Endodermal cell (in vitro differentiated cells): ENCODE data around the gene RSBN1L. TPM values are rescaled to one million over a fixed set of nuclear protein-coding genes. Genes with fewer than 3 reads are reported as not detected.

Source experiments
- DNase-seq: peaks from one replicate; pipeline ENCODE4 v3.0.0-alpha.2; 2017
- H3K27ac ChIP-seq: 2 replicates; pipeline ENCODE4 v1.5.1; 2013; ENCODE audit warnings: mild to moderate bottlenecking, low read depth, low read length, moderate library complexity
- H3K27me3 ChIP-seq: 2 replicates; pipeline ENCODE4 v1.6.1; 2013; ENCODE audit warnings: mild to moderate bottlenecking, low read length, moderate library complexity; ENCODE audit not compliant: insufficient read depth, control insufficient read depth, poor library complexity, severe bottlenecking
- H3K36me3 ChIP-seq: 2 replicates; pipeline ENCODE4 v1.7.0; 2013; ENCODE audit warnings: mild to moderate bottlenecking, low read length, moderate library complexity; ENCODE audit not compliant: control insufficient read depth, insufficient read depth
- H3K4me1 ChIP-seq: one replicate; pipeline ENCODE4 v1.7.0; 2013; ENCODE audit warnings: low read length; ENCODE audit not compliant: control insufficient read depth, insufficient read depth
- H3K4me3 ChIP-seq: 2 replicates; pipeline ENCODE4 v1.5.1; 2013; ENCODE audit warnings: mild to moderate bottlenecking, low read length, moderate library complexity
- H3K9ac ChIP-seq: 2 replicates; pipeline ENCODE4 v1.6.1; 2013; ENCODE audit warnings: mild to moderate bottlenecking, low read length, moderate library complexity; ENCODE audit not compliant: poor library complexity, severe bottlenecking; ENCODE audit errors: extremely low read depth
- H3K9me3 ChIP-seq: 2 replicates; pipeline ENCODE4 v1.6.1; 2013; ENCODE audit warnings: mild to moderate bottlenecking, low read length, moderate library complexity; ENCODE audit not compliant: control insufficient read depth
- H3K27ac Mint-ChIP-seq: 2 replicates; pipeline ENCODE4 v1.8.0; 2020; ENCODE audit warnings: mixed read lengths
- H3K27me3 Mint-ChIP-seq: 2 replicates; pipeline ENCODE4 v1.8.0; 2021; ENCODE audit warnings: mild to moderate bottlenecking, mixed read lengths; ENCODE audit not compliant: insufficient read depth
- H3K36me3 Mint-ChIP-seq: 2 replicates; pipeline ENCODE4 v1.8.0; 2020; ENCODE audit warnings: low read depth, mixed read lengths
- H3K4me1 Mint-ChIP-seq: 2 replicates; pipeline ENCODE4 v1.8.0; 2020; ENCODE audit warnings: mixed read lengths
- H3K4me3 Mint-ChIP-seq: 2 replicates; pipeline ENCODE4 v1.8.0; 2020; ENCODE audit warnings: mild to moderate bottlenecking, moderate library complexity, mixed read lengths
- H3K9me3 Mint-ChIP-seq: 2 replicates; pipeline ENCODE4 v1.8.0; 2020; ENCODE audit warnings: mild to moderate bottlenecking, mixed read lengths
- CTCF ChIP-seq: fragments of 200-600 bp; sonication (generic); conservative IDR thresholded peaks from 2 replicates; pipeline ENCODE4 v1.5.0; 2021; ENCODE audit warnings: antibody characterized with exemption, mild to moderate bottlenecking
- WGBS, 2 experiments: methylation state at CpG; one replicate each; pipeline versions ENCODE4 v1.1.5 to v1.1.7; 2013; ENCODE audit warnings: missing lambda C conversion rate in 2 of 2, mixed read lengths in 1 of 2; ENCODE audit not compliant: insufficient coverage in 1 of 2, insufficient read length in 1 of 2; 5-methylcytosine and 5-hydroxymethylcytosine counted together
- total RNA-seq, 2 donors: library from RNA; stranded (reverse); fragmentation: NEBNext Ultra II Directional in 1 of 2; extraction: Animal tissue kit (Norgen Biotek cat#: 25700) in 1 of 2; gene quantifications; 2 replicates in 1 of 2; 3 replicates in 1 of 2; pipeline ENCODE4 v1.2.1, GENCODE V29; 2021

Gene RSBN1L
- total RNA-seq, 2 donors from 2014 or later, result 17.6 to 19.9 TPM

DNA sequence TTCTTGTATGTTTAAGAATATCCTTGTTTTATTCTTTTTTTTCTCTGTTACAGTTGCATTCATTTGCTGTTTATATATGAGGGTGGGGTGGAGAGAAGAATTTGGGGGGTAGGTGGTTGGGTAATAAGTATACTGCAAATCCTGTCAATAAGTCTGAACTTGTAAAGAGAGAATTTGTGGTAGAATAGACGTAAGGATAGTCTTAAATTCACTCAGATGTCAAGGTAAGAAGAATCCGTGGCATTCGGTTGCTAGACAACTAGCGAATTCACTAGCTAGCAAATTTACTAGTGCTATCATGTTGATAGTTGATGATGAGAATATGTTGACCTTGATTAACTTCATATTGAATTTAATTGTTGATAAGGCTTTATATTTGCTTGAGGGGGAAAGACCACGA, 40.7 kb downstream of the RSBN1L start:
- Histone ChIP-seq H3K9me3 (no peaks in the 10 kb centered on the region), H3K27me3 (no peaks in the 10 kb centered on the region), H3K4me1 (no peaks in the 10 kb centered on the region), H3K27ac (no peak overlapping the region), H3K4me3 (no peak overlapping the region), H3K36me3 (peaks cover 17% of the 10 kb centered on the region), H3K9ac (no peak overlapping the region)
- no peak overlapping the region for H3K27ac Mint-ChIP-seq
- no peak for DNase-seq
- 95 to 99% methylated on average over 4 to 5 of the region's 5 CpGs for WGBS, 2 experiments
- H3K4me3 Mint-ChIP-seq, result no peak overlapping the region
- H3K9me3 Mint-ChIP-seq, result no peaks in the 10 kb centered on the region
- TF ChIP-seq CTCF, result no peak
- H3K4me1 Mint-ChIP-seq, result peaks cover 5% of the 10 kb centered on the region
- peaks cover 19% of the 10 kb centered on the region for H3K36me3 Mint-ChIP-seq
- no peaks in the 10 kb centered on the region for H3K27me3 Mint-ChIP-seq

- 94 to 97% methylated on average over 1 of the region's 1 CpG for WGBS, 2 experiments
Observed at GRCh38 chr7:77738382-77738781, 42.1 kb downstream of the RSBN1L start.

DNA sequence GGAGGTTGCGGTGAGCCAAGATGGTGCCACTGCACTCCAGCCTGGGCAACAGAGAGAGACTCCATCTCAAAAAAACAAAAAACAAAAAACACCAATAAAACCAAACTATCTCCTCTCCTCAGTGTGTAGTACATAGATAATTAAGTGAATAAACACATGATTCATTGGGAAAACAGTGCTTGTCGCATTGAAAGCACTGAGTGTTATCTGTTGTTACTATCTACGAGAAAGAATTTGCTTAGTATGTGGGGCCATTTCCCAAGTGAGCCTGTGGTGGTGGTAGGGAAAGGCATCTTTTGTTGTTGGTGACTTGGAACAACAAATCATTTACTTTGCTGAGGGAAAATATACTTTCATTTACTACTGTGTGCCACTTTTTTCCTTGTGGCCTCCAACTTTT, 42.6 kb downstream of the RSBN1L start:
- no peak for TF ChIP-seq CTCF
- H3K4me3 Mint-ChIP-seq, result no peak overlapping the region

More at GRCh38 chr7:77738382-77738781, 42.1 kb downstream of the RSBN1L start:
- peaks cover 17% of the 10 kb centered on the region for H3K36me3 ChIP-seq
- no peaks in the 10 kb centered on the region for H3K27me3 ChIP-seq
- no peak for TF ChIP-seq CTCF
- H3K9me3 ChIP-seq, result no peaks in the 10 kb centered on the region
- Mint-ChIP-seq H3K4me3 (no peak overlapping the region), H3K27me3 (no peaks in the 10 kb centered on the region), H3K36me3 (peaks cover 26% of the 10 kb centered on the region), H3K27ac (no peak overlapping the region), H3K9me3 (no peaks in the 10 kb centered on the region), H3K4me1 (peaks cover 5% of the 10 kb centered on the region)
- no peaks in the 10 kb centered on the region for H3K4me1 ChIP-seq
- H3K27ac ChIP-seq, result no peak overlapping the region
- H3K9ac ChIP-seq, result no peak overlapping the region
- H3K4me3 ChIP-seq, result no peak overlapping the region
- no peak for DNase-seq

More for the DNA sequence above, 42.6 kb downstream of the RSBN1L start:
- Histone ChIP-seq H3K27ac (no peak overlapping the region), H3K9ac (no peak overlapping the region), H3K9me3 (no peaks in the 10 kb centered on the region), H3K4me3 (no peak overlapping the region), H3K27me3 (no peaks in the 10 kb centered on the region), H3K36me3 (peaks cover 21% of the 10 kb centered on the region), H3K4me1 (no peaks in the 10 kb centered on the region)
- Mint-ChIP-seq H3K9me3 (no peaks in the 10 kb centered on the region), H3K36me3 (peaks cover 30% of the 10 kb centered on the region), H3K27me3 (no peaks in the 10 kb centered on the region), H3K27ac (peak overlapping the region; percentile 50), H3K4me1 (peaks cover 5% of the 10 kb centered on the region)
- WGBS, 2 experiments, result 92 to 97% methylated on average over 3 of the region's 3 CpGs
- no peak for DNase-seq
